ENCODE measurements around the gene PTGES2. TPM values are rescaled to one million over a fixed set of nuclear protein-coding genes. Genes with fewer than 3 reads are reported as not detected.

The PTGES2 gene
- total and polyA plus RNA-seq, 4 donors = 22.8 to 41.1 (median 31.5) TPM

DNA sequence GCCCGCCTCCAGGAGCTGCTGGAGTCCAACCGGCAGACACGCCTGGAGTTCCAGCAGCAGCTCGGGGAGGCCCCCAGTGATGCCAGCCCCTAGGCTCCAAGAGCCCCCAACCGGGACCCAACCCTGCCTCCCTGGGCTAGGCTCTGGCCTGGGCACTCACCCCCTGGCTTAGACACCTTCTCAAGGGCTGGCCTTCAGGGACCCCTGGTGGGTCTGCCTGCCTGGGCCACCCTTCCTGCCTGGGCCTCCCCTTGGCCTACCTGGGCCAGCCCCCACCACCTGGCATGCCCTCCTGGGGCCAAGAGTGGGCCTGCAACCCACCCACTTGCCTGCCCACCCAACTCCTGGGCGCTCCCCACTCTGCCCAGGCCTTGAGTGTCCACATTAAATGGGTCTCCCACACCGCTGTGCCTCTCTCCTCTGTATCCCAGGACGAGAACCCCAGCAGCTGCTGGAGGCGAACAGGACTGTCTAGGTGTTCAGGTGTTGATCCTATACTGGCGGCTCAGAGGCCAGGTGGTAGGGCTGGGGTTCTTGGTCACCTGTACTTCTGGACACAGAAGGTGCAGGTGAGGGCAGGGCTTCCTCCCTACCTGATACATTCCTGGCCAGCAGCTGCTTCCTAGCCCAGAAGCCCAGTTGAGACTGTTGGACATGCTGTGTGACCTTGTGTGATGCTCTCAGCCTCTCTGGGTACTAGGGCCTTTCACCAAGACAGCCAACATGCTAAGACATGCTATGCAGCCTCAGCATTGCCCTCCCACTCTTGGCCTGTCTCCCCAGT is 36.2 kb upstream of the PTGES2 start (continued):
- TF ChIP-seq, protein P1, sequence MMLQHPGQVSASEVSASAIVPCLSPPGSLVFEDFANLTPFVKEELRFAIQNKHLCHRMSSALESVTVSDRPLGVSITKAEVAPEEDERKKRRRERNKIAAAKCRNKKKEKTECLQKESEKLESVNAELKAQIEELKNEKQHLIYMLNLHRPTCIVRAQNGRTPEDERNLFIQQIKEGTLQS (IDR thresholded peaks at IDR 0.05) = no peak

DNA sequence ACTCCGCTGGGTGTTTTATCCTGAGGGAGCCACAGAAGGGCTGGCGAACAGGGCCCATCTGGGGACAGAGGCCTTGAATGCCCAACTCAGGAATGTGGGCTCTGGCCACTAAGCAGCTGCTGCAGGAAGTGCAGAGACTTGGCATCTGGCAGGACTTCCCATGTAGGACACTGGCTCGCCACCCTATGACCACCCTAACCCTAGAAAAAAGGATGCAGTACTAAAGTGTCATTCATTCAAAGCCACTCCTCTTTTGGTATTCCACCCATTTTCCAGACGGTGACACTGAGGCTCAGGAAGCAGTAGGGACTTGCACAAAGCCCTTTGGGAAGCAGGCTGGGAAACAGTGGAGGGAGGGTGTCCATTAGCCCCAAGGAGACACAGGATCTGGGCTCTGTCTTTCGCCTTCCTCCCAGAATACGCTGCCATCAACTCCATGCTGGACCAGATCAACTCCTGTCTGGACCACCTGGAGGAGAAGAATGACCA is 35.5 kb upstream of the PTGES2 start:
- Histone ChIP-seq H3K4me3 (ENCODE audit: low read depth in 1 of 3, low read length in 3 of 3) (no peak overlapping the region), H3K9me3 (ENCODE audit: control insufficient read depth in 4 of 4, low read length in 3 of 4) (no peaks in the 10 kb centered on the region), H3K27me3 (ENCODE audit: control insufficient read depth in 4 of 4, insufficient read depth in 4 of 4, low read length in 3 of 4) (no peaks in the 10 kb centered on the region), H3K9ac (ENCODE audit: low read depth in 1 of 2, low read length in 2 of 2) (no peak overlapping the region), H3K4me1 (ENCODE audit: control insufficient read depth in 4 of 4, insufficient read depth in 4 of 4, low read length in 3 of 4) (peaks cover 3 to 16% (median 7%) of the 10 kb centered on the region in 4 donors), H3K36me3 (ENCODE audit: control insufficient read depth in 4 of 4, insufficient read depth in 3 of 4, low read depth in 1 of 4, low read length in 3 of 4) (peaks cover 5 to 33% (median 18%) of the 10 kb centered on the region in 4 donors), H3K27ac (ENCODE audit: low read depth in 1 of 2, low read length in 2 of 2) (no peak overlapping the region)
- no peak for DNase-seq (ENCODE audit: low spot score)
- WGBS = 98% methylated on average over 6 of the region's 6 CpGs
- TF ChIP-seq GABPA (IDR thresholded peaks at IDR 0.05 in 1 of 2, conservative IDR thresholded peaks at IDR 0.05 in 1 of 2) = no peak
- TF ChIP-seq SP1 (IDR thresholded peaks at IDR 0.05) = no peak
- TF ChIP-seq, protein P2, sequence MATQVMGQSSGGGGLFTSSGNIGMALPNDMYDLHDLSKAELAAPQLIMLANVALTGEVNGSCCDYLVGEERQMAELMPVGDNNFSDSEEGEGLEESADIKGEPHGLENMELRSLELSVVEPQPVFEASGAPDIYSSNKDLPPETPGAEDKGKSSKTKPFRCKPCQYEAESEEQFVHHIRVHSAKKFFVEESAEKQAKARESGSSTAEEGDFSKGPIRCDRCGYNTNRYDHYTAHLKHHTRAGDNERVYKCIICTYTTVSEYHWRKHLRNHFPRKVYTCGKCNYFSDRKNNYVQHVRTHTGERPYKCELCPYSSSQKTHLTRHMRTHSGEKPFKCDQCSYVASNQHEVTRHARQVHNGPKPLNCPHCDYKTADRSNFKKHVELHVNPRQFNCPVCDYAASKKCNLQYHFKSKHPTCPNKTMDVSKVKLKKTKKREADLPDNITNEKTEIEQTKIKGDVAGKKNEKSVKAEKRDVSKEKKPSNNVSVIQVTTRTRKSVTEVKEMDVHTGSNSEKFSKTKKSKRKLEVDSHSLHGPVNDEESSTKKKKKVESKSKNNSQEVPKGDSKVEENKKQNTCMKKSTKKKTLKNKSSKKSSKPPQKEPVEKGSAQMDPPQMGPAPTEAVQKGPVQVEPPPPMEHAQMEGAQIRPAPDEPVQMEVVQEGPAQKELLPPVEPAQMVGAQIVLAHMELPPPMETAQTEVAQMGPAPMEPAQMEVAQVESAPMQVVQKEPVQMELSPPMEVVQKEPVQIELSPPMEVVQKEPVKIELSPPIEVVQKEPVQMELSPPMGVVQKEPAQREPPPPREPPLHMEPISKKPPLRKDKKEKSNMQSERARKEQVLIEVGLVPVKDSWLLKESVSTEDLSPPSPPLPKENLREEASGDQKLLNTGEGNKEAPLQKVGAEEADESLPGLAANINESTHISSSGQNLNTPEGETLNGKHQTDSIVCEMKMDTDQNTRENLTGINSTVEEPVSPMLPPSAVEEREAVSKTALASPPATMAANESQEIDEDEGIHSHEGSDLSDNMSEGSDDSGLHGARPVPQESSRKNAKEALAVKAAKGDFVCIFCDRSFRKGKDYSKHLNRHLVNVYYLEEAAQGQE (IDR thresholded peaks at IDR 0.05) = no peak
- TF ChIP-seq FOXA2 (IDR thresholded peaks at IDR 0.05) = no peak
- no peak for TF ChIP-seq FOXA1 (IDR thresholded peaks at IDR 0.05)
- no peak for TF ChIP-seq HNF4A (conservative IDR thresholded peaks at IDR 0.05)
- no peak for TF ChIP-seq RAD21 (IDR thresholded peaks at IDR 0.05)
- TF ChIP-seq, protein P3, sequence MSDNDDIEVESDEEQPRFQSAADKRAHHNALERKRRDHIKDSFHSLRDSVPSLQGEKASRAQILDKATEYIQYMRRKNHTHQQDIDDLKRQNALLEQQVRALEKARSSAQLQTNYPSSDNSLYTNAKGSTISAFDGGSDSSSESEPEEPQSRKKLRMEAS (IDR thresholded peaks at IDR 0.05) = no peak
- no peak for TF ChIP-seq JUND (IDR thresholded peaks at IDR 0.05)
- TF ChIP-seq, protein P4, sequence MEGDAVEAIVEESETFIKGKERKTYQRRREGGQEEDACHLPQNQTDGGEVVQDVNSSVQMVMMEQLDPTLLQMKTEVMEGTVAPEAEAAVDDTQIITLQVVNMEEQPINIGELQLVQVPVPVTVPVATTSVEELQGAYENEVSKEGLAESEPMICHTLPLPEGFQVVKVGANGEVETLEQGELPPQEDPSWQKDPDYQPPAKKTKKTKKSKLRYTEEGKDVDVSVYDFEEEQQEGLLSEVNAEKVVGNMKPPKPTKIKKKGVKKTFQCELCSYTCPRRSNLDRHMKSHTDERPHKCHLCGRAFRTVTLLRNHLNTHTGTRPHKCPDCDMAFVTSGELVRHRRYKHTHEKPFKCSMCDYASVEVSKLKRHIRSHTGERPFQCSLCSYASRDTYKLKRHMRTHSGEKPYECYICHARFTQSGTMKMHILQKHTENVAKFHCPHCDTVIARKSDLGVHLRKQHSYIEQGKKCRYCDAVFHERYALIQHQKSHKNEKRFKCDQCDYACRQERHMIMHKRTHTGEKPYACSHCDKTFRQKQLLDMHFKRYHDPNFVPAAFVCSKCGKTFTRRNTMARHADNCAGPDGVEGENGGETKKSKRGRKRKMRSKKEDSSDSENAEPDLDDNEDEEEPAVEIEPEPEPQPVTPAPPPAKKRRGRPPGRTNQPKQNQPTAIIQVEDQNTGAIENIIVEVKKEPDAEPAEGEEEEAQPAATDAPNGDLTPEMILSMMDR (IDR thresholded peaks at IDR 0.05; ENCODE audit: low read depth, low read length, missing input control) = no peak
- TF ChIP-seq EGR1 (IDR thresholded peaks at IDR 0.05; ENCODE audit: low read depth in 2 of 2) = no peak
- TF ChIP-seq HNF4G (IDR thresholded peaks at IDR 0.05) = no peak
